Kidney capillary endothelial cell (primary cell): Measurements from ENCODE around the gene FAM83D.

Source experiments
- DNase-seq: peaks from one replicate; pipeline ENCODE4 v3.0.0-alpha.2; 2018; ENCODE audit warnings: low spot score

FAM83D gene

DNA sequence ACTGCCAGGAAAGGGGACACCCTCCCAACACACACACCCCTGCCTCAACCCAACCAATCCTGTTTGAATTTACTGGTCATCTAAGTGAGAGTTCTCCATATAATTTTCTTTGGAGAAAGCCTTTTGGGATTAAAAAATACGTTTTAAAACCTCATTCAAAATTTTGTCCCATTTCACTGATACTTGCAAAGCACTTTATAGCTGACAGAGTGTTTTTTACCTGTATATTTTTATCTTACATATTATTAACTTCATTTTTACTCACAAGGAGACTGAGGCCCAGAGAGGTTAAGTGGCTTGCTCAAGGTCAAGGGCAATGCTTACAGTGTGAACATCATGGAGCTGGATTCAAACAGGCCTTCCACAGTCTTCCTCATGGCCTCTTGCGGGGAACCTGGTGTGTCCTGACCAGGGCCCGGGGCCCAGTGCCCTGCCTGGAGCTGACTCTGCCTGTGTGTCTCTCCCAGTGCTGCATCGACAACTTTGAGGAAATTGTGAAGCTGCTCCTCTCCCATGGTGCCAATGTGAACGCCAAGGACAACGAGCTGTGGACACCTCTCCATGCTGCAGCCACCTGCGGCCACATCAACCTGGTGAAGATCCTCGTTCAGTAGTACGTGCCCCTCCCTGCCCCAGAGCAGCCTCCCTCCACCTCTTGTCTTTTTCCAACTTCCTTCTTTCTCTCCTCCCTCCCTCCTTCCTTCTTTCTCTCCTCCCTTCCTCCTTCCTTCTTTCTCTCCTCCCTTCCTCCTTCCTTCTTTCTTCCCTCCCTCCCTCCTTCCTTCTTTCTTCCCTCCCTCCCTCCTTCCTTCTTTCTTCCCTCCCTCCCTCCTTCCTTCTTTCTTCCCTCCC is 30.9 kb upstream of the FAM83D start:
- no peak for DNase-seq

DNA sequence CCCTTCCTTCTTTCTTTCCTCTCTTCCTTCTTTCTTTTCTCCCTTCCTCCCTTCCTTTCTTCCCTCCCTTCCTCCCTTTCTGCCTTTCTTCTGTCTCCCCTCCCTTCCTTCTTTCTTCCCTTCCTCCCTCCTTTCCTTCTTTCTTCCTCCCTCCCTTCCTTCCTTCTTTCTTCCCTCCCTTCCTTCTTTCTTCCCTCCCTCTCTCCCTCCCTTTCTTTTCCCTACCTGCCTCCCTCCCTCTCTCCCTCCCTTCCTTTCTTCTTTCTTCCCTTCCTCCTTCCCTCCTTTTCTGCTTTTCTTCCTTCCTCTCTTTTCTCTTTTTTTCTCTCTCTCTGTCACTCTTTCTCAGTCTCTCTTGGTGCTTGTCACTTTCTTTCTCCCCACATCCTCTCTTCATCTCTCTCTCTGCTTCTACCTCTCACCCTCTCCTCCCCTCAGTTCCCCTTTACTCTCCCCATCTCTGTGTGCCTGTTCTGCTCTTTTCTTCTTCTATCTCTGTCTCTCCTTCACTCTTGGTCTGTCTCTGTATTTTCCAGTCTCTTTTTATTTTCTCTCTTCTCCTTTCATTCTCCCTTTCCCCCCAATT is 30.1 kb upstream of the FAM83D start:
- no peak for DNase-seq

DNA sequence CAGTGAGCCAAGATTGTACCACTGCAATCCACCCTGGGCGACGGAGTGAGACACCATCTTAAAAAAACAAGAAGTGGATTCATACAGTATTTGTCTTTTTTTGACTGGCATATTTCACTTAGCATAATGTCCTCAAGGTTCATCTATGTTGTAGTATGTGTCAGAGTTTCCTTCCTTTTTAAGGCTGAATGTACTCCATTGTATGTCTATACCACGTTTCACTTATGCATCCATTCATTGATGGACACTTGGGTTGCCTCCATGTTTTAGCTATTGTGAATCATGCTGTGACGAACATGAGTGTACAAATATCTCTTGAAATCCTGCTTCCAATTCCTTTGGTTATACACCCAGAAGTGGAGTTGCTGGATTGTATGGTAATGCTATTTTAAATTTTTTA is 28.9 kb upstream of the FAM83D start:
- DNase-seq: peak; percentile 66

DNA sequence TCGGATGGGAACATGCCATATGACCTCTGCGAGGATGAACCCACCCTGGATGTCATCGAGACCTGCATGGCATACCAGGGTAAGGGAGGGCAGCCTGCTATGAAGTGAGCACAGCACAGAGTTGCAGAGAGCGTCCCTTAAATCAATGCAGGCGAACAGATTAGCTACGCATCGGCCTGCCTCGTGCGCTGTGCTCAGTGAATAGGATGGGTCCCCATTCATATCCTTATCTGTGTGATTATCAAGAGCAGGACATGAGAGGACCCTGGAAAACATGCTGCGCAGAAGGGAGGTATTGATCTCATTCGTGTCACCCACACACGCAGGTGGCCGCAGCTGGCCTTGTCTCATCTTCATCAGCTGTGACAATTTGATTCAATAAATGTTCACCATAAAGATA is 25.6 kb upstream of the FAM83D start:
- no peak for DNase-seq

DNA sequence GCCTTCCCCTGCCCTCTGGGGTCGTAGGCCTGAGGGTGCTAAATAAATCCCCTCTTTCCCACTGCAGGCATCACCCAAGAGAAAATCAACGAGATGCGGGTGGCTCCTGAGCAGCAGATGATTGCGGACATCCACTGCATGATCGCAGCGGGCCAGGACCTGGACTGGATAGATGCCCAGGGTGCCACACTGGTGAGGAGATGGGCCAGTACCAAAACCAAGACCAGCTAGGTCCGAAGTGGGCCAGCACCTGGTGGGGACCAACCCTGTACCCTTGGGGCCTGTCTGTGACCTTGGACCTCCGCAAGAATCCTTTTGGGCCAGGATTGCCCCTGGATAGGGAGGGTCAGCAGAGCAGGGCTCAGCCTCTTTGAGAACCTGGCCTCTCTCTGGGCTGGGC is 23.6 kb upstream of the FAM83D start:
- no peak for DNase-seq

- DNase-seq: no peak
Measured at GRCh38 chr20:38903335-38903734, 22.9 kb upstream of the FAM83D start.

- no peak for DNase-seq
Measured at GRCh38 chr20:38905375-38905774, 20.8 kb upstream of the FAM83D start.

- DNase-seq: no peak
Measured at GRCh38 chr20:38907918-38908677, 18.1 kb upstream of the FAM83D start.

DNA sequence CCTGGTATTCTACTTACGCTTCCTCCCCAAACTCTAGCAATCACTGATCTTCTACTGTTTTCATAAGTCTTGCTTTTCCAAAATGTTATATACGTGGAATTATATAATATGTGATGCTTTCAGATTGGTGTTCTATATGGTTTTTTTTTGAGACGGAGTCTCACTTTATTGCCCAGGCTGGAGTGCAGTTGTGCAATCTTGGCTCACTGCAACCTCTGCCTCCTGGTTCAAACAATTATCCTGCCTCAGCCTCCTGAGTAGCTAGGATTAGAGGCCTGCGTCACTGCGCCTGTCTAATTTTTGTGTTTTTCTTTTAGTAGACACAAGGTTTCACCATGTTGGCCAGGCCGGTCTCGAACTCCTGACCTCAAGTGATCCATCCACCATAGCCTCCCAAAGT is 10.9 kb upstream of the FAM83D start:
- no peak for DNase-seq

GRCh38 chr20:38917657-38918056 is 8.6 kb upstream of the FAM83D start:
- no peak for DNase-seq

DNA sequence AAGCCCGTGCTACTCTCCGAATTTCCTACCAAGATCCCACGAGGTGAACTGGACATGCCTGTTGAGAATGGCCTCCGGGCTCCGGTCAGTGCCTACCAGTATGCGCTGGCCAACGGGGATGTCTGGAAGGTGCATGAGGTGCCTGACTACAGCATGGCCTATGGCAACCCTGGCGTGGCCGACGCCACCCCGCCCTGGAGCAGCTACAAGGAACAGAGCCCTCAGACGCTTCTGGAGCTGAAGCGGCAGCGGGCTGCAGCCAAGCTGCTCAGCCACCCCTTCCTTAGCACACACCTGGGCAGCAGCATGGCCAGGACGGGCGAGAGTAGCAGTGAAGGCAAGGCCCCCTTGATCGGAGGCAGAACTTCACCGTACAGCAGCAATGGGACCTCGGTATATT is 8.0 kb upstream of the FAM83D start:
- no peak for DNase-seq

DNA sequence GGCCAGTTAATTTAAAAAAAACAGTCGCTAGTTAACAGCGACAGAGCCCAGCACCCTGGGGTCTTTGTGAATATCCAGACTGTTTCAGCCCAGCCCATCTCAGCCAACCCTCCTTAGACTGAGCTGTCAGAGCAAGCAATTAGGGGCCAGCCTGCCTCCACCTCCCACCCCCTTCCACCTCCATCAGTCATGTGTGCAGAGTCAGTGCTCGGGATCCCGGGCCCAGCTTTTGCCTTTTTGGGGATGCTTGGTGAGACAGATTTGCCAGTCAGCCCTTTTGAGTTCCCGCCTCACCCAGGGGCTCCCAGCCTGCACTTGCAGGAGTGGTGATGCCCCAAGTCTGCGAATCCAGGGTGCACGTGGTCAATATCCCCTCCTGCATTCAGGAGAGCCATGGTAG is 6.5 kb upstream of the FAM83D start:
- DNase-seq: no peak

DNA sequence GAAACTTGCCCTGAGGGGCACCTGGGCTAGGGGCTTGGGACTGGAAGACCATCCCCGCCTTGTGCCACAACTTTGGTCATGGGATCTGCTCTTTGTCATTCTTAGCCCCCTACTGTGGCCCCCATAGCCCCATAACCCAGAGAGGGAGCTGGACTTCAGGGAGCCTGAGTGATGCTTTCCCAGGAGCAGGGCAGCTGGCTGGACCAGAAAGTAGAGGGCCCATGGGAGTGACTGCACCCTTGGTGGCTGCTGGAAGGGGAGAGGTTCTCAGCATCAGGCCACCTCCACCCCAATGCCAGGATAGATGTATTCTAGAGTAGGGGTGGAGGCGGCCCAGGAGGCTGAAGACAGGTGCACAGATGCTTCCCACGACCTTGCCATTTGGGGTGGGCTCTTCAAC is 5.8 kb upstream of the FAM83D start:
- no peak for DNase-seq

DNA sequence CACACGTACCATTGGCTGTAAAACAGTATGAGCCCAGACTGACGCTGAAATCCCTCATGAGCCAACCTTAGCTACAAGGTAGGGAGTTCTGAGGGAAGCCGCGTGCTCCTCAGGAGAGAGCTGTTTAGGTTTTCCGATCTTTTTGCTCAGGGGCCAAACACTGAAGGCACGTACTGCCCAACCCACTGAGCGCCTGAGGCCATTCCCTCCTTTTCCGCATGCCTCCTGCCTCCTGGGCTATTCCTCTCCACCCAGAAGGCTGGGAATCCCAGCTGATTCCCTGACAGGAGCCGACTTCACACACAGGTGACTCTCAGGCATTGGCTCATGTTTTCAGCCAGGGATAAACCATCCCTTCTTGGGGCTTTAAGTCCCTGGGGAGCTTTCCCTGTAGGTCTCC is 5.4 kb upstream of the FAM83D start:
- DNase-seq: no peak

- DNase-seq: no peak
Measured at GRCh38 chr20:38924718-38925117, 1.5 kb upstream of the FAM83D start.

GRCh38 chr20:38926934-38927616 is 858 bp downstream of the FAM83D start:
- DNase-seq: peak; percentile 6

GRCh38 chr20:38927902-38928578 is 1.8 kb downstream of the FAM83D start:
- DNase-seq: no peak

DNA sequence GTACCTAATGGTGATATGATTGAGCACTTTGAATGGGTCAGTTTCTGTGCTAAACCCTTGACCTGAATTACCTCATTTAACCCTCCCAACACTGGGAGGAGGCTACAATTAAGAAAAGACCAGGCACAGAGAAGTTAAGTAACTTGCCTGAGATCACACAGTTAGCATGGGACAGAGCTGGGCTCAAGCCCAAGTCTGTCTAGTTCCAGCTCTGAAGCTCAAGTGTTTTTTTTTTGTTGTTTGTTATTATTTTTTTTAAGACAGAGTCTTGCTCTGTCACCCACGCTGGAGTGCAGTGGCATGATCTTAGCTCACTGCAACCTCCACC is 4.0 kb downstream of the FAM83D start:
- DNase-seq: no peak

DNA sequence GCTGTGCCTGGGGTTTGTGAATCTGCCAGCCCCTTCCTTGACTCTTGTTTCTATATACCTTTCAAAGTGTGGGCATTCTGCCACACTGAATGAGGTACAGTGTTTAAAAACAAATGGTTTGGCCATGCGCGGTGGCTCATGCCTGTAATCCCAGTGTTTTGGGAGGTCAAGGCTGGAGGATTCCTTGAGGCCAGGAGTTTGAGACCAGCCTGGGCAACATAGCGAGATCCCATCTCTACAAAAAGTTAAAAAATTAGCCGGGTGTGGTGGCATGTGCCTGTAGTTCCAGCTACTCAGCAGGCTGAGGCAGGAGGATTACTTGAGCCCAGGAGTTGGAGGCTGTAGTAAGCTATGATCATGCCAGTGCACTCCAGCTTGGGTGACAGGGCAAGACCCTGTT is 5.8 kb downstream of the FAM83D start:
- DNase-seq: no peak

GRCh38 chr20:38932457-38933120 is 6.4 kb downstream of the FAM83D start:
- DNase-seq: no peak

DNA sequence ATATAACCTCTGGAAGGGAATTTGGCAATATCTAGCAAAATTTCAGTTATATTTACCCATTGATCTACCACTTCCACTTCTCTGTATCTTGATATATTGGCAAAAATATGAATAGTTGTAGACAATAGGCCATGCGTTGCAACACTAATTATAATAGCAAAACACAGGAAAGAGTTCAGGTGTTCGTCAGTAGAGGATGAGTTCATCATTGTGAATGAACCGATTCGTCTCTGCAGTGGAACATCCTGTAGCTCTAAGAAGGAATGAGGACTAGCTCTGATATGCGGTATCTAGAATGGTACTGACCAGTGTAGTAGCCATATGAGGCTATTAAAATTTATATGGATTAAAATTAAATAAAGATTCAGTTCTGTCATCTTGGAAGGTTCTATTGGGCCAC is 8.3 kb downstream of the FAM83D start:
- DNase-seq: no peak

DNA sequence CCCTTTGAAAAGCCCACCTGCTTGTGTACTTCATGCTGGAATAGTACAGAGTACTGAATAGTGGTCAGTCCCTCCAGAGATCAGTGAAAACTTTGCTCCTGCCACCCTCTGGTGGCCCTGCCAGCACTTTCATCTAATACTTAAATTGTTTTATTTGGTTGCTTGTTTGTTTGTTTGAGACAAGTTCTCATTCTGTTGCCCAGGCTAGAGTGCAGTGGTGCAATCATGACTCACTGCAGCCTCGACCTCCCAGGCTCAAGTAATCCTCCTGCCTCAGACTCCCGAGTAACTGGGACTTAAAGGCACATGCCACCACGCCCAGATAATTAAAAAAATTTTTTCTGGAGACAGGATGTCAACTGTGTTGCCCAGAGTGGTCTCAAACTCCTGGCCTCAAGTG is 9.1 kb downstream of the FAM83D start:
- DNase-seq: peak; percentile 30
